ENCODE measurements around the gene ATP11A. TPM values are rescaled to one million over a fixed set of nuclear protein-coding genes. Genes with fewer than 3 reads are reported as not detected.
"Not testable (repeated sequence)": the region's sequence is repeated elsewhere in the genome, so short reads cannot be mapped to it uniquely, and the experiment has no call there.

The ATP11A gene
- total RNA-seq, 1 experiment from 2014 or later = 41.2 TPM

DNA sequence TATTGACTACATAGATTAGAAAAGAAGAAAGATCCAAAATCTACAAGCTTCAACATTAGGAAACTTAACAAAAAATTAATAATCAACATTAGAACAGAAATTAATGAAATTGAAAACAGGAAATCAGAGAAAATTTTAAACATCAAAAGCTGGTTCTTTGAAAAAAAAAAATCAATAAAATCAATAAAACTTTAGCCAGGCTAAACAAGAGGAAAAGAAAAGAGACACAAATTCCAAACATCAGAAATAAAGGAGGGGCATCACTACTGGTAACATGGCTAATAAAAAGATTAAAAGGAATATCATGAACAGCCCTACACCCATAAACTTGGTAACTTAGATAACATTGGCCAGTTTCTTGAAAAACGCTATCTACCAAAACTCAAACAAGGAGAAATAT, 110.2 kb downstream of the ATP11A start:
- POLR2A ChIA-PET = no interaction called here
- no peaks in the 10 kb centered on the region for H3K27me3 Mint-ChIP-seq (ENCODE audit: insufficient read depth, unreplicated experiment)
- intact Hi-C loops (cut with micrococcal nuclease) = no loop called here
- peaks cover 11% of the 10 kb centered on the region for H3K9me3 Mint-ChIP-seq (ENCODE audit: unreplicated experiment)
- H3K4me3 Mint-ChIP-seq (ENCODE audit: unreplicated experiment) = no peak overlapping the region
- H3K4me1 Mint-ChIP-seq (ENCODE audit: insufficient read depth, unreplicated experiment) = no peaks in the 10 kb centered on the region
- TF ChIP-seq, protein P1, sequence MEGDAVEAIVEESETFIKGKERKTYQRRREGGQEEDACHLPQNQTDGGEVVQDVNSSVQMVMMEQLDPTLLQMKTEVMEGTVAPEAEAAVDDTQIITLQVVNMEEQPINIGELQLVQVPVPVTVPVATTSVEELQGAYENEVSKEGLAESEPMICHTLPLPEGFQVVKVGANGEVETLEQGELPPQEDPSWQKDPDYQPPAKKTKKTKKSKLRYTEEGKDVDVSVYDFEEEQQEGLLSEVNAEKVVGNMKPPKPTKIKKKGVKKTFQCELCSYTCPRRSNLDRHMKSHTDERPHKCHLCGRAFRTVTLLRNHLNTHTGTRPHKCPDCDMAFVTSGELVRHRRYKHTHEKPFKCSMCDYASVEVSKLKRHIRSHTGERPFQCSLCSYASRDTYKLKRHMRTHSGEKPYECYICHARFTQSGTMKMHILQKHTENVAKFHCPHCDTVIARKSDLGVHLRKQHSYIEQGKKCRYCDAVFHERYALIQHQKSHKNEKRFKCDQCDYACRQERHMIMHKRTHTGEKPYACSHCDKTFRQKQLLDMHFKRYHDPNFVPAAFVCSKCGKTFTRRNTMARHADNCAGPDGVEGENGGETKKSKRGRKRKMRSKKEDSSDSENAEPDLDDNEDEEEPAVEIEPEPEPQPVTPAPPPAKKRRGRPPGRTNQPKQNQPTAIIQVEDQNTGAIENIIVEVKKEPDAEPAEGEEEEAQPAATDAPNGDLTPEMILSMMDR (IDR thresholded peaks at IDR 0.05; ENCODE audit: unreplicated experiment) = no peak
- no peak overlapping the region for H3K27ac Mint-ChIP-seq (ENCODE audit: low read depth, unreplicated experiment)
- H3K36me3 Mint-ChIP-seq (ENCODE audit: insufficient read depth, unreplicated experiment) = peaks cover 16% of the 10 kb centered on the region
- no TSS peak for BruUV-seq (replicated peaks)
- no peak for DNase-seq (ENCODE audit: unreplicated experiment)
- CTCF ChIA-PET = no interaction called here

DNA sequence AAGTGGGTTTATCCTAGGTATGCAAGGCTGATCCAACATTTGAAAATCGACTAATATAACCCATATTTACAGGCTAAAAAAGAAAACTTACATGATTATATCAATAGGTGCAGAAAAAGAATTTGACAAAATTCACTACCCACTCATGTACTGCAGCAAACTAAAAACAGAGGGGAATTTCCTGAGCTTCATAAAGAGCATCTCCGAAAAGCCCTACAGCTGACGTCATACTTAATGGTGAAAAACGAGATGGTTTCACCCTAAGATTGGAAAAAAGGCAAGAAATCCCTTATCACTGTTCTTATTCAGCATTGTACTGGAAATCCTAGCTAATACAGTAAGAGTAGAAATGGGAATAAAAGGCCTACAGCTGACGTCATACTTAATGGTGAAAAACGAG, 111.0 kb downstream of the ATP11A start:
- DNase-seq (ENCODE audit: unreplicated experiment); H3K4me1 Mint-ChIP-seq (ENCODE audit: insufficient read depth, unreplicated experiment); BruUV-seq (replicated peaks); H3K27ac Mint-ChIP-seq (ENCODE audit: low read depth, unreplicated experiment); CTCF ChIA-PET; H3K27me3 Mint-ChIP-seq (ENCODE audit: insufficient read depth, unreplicated experiment); H3K4me3 Mint-ChIP-seq (ENCODE audit: unreplicated experiment); intact Hi-C loops (cut with micrococcal nuclease); POLR2A ChIA-PET: not testable (repeated sequence)
- Mint-ChIP-seq H3K9me3 (ENCODE audit: unreplicated experiment) (peaks cover 11% of the 10 kb centered on the region), H3K36me3 (ENCODE audit: insufficient read depth, unreplicated experiment) (peaks cover 19% of the 10 kb centered on the region)

DNA sequence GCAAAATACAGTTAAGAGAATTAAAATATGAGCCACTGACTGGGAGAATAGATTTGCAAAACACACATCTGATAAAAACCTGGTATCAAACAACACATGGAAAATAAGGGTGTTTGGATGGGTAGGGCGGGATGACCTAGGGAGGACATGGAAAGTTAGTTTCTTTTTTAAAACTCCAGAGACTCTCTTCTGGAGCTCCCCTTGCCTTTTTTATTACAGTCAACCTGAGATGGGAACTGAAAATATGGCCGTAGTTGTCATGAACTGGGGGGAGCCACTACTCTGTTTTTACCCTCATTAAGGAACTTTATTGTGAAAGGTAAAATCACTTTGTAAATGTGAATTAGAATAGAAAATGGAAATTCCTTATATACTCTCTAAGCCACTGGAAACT, 113.0 kb downstream of the ATP11A start:
- Mint-ChIP-seq H3K4me3 (ENCODE audit: unreplicated experiment) (no peak overlapping the region), H3K27ac (ENCODE audit: low read depth, unreplicated experiment) (no peak overlapping the region), H3K9me3 (ENCODE audit: unreplicated experiment) (peaks cover 11% of the 10 kb centered on the region), H3K27me3 (ENCODE audit: insufficient read depth, unreplicated experiment) (no peaks in the 10 kb centered on the region), H3K36me3 (ENCODE audit: insufficient read depth, unreplicated experiment) (peaks cover 14% of the 10 kb centered on the region), H3K4me1 (ENCODE audit: insufficient read depth, unreplicated experiment) (no peaks in the 10 kb centered on the region)
- intact Hi-C loops (cut with micrococcal nuclease) = no loop called here
- no peak for DNase-seq (ENCODE audit: unreplicated experiment)
- no TSS peak for BruUV-seq (replicated peaks)
- CTCF ChIA-PET = no interaction called here
- TF ChIP-seq, protein P1 (IDR thresholded peaks at IDR 0.05; ENCODE audit: unreplicated experiment) = no peak
- POLR2A ChIA-PET = interaction anchor here (0.9 kb wide), 1 partner anchor 10 kb away, joined by 3 read pairs; no protein-coding TSS in a partner anchor

DNA sequence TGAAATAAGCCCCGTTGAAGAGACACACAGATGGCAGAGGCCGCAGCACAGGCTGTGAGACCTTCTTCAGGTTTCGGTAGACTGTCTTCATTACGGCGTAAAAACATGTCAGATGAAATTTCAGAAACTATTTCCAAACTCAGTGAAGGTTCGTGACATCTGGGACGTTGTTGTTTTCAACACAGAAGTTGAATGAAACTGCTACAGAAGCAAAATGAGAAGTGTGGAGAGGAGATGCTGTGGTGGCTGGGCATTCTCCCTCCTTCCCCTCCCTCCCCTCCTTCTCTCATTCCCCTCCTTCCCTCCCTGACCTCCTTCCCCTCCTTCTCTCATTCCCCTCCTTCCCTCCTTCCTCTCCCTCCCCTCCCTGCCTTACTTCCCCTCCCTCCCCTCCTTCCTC, 113.6 kb downstream of the ATP11A start:
- Mint-ChIP-seq H3K4me3 (ENCODE audit: unreplicated experiment) (no peak overlapping the region), H3K27me3 (ENCODE audit: insufficient read depth, unreplicated experiment) (no peaks in the 10 kb centered on the region), H3K4me1 (ENCODE audit: insufficient read depth, unreplicated experiment) (no peaks in the 10 kb centered on the region), H3K36me3 (ENCODE audit: insufficient read depth, unreplicated experiment) (peaks cover 14% of the 10 kb centered on the region), H3K27ac (ENCODE audit: low read depth, unreplicated experiment) (no peak overlapping the region), H3K9me3 (ENCODE audit: unreplicated experiment) (peaks cover 11% of the 10 kb centered on the region)
- no peak for DNase-seq (ENCODE audit: unreplicated experiment)
- TF ChIP-seq, protein P1 (IDR thresholded peaks at IDR 0.05; ENCODE audit: unreplicated experiment) = no peak
- BruUV-seq (replicated peaks) = no TSS peak
- intact Hi-C loops (cut with micrococcal nuclease) = no loop called here
- CTCF ChIA-PET = no interaction called here
- POLR2A ChIA-PET = no interaction called here

DNA sequence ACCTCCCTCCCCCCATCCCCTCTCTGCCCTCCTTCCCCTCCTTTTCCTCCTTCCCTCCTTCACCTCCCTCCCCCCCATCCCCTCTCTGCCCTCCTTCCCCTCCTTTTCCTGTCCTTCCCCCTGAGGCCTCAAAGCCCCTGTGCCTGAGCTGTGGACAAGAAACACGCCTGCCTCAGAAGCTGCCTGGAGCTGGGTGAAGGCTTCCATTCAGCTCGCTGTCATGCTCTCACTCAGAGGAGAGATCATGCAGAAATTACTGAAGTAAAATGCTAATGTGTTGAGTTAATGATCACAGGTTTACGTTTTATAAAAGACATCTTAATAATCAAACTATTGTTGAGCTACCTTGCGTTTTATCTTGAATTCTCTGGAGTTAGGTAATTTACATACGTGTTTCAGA, 114.5 kb downstream of the ATP11A start:
- Mint-ChIP-seq H3K27me3 (ENCODE audit: insufficient read depth, unreplicated experiment) (no peaks in the 10 kb centered on the region), H3K27ac (ENCODE audit: low read depth, unreplicated experiment) (no peak overlapping the region), H3K4me3 (ENCODE audit: unreplicated experiment) (no peak overlapping the region), H3K4me1 (ENCODE audit: insufficient read depth, unreplicated experiment) (no peaks in the 10 kb centered on the region), H3K9me3 (ENCODE audit: unreplicated experiment) (peaks cover 2% of the 10 kb centered on the region), H3K36me3 (ENCODE audit: insufficient read depth, unreplicated experiment) (peaks cover 17% of the 10 kb centered on the region)
- no TSS peak for BruUV-seq (replicated peaks)
- TF ChIP-seq, protein P1 (IDR thresholded peaks at IDR 0.05; ENCODE audit: unreplicated experiment) = no peak
- ChIA-PET POLR2A (no interaction called here), CTCF (no interaction called here)
- intact Hi-C loops (cut with micrococcal nuclease) = no loop called here
- DNase-seq (ENCODE audit: unreplicated experiment) = no peak

All from MCF 10A (cell line).